M059J (cell line): ENCODE data around the gene HOXB9. TPM values are rescaled to one million over a fixed set of nuclear protein-coding genes. Genes with fewer than 3 reads are reported as not detected.

Experiments used
- DNase-seq: peaks from one replicate; pipeline ENCODE4 v3.0.0-alpha.2; 2012; ENCODE audit warnings: low read depth
- total RNA-seq: library from RNA; depleted of rRNA; stranded (reverse); fragments of >200 nt; shearing (Covaris generic); gene quantifications from 2 replicates; pipeline ENCODE4 v1.2.3, GENCODE V29; 2014

Gene HOXB9
- total RNA-seq, 1 experiment from 2014 or later, result 16.3 TPM

DNA sequence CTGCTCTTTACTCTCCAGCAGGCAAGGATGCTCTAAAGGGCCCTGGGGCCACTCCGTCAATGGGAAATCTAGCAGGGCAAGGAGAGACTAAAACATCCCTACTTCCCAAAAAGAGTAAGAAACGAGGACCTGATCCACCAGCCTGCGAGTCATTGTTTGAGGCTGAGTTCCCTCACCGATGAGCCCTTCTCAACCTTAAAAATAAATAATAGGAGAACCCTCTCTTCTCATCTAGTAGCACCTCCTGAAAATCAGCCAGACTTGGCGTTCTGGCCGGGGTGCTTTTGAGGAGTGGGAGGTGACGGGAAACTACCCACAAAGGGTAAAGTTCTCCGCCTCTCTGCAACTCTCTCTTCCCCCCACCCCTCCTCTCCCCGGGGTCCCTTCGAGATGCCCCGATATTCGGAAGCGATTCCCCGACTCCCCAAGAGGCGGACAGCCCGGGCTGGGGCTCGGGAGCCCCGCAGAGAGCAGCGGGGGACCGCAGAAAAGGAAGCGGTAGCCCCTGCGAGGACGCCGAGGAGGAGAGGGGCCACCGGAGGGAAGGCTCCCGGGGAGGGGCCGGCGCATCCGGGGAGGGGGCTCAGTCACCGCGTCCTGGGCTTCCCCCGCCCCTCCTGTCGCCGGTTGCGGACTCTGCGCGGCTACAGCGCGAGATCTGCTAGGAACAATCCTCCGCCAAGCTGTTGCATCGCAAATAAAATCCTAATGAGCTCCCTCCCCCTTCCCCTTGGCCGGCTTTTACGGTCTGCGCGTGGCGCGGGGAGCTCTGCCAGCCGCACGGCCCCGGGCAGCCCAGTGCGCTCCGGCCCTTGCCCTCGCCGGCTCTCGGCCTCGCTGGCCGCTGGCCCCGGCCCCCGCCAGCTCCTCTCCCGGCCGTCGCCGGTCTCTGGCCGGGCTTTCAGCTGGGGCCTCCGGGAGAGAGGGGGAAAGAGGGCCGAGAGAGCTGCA is 1.3 kb downstream of the HOXB9 start:
- peak; percentile 56 for DNase-seq

DNA sequence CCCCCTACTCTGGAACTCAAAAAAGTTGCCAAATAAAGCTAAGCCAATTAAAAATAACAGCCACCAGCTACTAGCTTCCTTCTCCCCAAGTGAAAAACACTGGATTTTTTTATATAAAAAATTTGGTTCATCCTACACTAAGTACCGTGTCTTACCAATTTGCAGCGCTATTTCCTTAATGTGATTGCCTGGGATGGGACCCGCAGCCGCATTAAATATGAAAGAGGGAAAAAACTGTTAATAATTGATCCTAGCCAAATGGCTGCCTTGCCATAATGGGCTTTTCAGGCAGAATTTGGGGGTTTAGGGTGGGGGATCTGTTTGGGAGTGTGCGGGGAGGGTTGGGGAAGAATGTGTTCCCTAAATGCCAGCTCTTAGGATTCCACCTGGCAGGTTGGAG is 2.0 kb downstream of the HOXB9 start:
- no peak for DNase-seq

DNA sequence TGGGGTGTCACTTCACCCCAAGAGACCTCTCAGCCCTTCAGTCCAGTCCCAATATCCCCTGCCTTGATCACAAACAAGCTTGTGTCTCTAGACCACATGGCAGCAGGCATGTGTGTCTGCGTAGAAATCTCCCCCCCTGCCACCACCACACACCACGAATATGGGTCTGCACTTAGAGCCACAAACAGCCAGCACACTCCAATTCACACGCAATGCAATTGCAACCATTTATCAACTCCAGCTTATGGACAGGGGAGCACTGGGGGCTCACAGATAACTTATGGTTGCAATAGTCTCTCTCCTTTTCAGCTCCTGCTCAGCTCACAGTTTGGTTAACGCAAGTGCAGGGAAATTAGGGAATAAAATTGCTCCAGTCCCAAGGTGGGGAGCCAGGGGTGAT is 2.6 kb downstream of the HOXB9 start:
- no peak for DNase-seq

DNA sequence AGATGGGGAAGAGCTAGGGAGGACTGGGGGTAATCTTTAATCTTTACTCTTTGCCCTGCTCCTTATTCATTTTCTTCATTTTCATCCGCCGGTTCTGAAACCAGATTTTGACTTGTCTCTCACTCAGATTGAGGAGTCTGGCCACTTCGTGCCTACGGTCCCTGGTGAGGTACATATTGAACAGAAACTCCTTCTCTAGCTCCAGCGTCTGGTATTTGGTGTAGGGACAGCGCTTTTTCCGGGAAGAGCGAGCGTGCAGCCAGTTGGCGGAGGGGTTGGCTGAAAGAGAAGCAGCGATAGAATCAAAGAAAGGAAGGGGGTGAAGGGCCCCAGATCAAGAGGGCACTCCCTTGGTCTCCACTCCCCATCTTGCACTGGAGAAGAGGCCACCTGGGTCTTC is 3.3 kb downstream of the HOXB9 start:
- DNase-seq, result no peak

DNA sequence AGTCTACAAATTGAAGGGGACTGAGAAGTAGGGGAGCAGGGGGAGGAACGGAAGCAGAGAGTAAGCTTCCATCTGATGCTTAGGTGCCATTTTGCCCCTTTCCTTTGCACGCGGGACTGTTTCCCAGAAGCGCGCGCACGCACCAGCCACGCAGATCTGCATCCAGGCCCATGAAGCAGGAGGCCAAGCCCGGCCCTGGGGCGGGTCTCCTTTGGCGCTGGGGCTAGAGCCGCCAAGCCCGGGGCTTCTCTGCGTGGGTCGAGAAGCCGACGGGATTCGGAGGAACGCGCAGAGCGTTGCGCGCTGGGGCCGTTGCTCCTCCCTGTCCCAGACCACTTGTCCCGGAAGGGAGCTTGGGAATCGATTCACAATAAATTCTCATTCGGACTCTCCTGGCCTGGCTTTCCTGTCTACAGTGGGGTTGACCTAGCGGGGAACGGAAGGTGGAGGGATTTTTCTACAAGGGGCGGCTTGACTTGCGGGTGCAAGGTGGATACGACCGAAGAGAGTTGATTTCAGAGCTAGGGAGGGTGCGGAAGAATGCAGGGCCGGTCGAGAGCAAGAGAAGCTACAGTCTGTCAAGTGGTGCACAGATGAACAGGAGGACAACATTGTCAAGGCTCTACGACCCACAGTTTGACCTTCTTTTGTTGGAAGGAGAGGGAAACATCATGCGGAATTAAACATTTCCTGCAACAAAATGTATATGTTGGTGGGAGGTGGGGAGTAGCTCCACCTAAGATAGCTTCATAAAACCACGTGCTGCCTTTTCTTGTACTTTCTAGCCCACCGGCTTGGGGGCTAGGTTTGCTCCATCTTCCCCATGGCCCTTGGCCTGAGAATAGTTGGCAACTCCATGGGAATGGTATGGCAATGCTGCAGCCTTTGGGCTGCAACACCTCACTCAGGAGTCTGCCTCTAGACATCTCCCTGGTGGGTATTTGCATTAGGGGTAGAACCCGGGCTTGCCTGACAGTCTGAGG is 4.5 kb downstream of the HOXB9 start:
- DNase-seq, result no peak

DNA sequence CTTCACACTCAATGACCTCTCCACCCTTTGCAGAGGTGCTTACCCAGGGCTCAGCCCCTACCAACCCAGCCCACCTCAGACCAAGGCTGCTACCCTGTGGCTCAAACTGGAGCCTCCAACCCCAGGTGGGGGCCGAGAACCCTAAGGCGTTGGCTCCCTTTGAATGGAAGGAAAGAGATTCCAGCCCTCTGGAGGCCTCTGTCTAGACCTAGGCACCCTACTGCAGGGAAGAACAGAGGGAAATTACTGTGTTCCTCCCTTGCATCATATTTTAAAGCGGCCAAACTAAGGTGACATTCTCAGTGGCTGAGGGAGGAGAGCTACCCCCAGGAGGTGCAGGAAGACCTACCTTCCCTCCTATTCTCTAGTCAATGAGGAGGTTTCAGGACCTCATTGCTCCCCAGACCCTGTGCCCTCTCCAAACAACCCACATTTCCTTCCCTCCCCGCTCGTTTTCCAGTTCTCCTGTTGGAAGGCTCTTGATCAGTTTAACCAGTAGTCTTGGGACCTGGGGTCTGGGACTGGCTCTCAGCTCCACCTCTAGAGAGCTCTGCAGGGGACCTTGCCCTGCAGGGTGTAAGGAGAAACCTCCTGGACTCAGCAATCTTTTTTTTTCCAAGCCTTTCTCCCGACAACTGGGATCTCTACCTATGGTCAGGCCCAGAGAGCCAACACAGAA is 5.6 kb downstream of the HOXB9 start:
- peak; percentile 12 for DNase-seq

DNA sequence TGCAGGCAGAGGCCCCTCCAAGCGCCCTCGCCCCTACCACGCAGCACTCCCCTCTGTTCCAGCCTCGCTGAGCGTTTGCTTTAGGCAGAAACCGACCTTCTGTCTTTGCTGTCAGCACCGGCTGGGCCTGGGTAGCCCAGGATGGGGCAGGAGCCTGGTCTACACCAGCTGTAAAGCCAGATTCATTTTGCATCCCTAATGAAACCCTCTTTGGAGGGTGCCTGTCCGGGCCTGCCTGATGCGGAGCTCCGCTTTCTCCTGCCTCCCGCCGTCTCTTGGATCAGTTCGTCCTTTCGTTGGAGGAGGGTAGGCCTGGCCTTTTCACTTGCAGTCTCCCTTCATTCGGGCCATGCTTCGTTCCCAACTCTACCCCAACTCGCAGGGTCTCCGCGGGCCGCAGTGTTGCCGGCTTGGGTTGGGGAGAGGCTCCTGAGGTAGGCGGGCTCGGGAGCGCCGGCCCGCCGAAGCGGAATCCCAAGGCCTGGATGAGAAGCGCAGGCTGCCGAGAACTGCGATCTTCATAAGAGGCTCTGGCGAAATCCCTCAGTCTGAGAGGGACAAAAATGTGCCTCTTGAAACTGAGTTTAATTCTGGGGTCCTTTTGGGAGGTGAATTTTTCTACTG is 6.2 kb downstream of the HOXB9 start:
- no peak for DNase-seq

DNA sequence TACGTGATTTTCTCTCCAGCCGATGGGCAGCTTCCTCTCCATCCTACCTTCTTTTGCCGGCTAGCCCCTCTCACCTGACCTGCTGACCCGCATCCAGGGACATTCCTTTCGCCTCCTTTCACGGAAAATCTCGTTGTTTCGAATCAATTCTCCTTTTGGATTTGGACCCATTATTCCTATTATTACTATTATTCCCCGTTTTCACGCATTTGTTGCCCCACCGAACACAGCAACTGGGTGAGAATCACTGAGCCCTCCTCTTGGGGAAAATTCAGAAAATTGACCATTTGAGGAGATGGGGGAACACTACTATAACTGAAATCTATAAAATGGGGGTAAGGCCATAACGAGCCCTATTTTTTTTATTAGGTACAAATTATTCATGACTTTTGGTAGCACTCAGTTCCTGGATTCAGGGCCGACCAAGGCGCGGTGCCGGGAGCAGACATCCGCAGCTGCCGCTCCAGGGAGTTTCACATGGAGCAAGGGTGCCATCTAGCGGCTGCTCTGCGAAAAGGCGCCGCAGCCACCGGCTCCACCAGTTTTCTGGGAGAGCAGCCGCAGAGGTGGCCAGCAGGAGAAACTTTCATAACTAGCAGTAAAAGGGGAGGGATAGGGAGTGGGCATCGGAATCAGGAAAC is 7.8 kb downstream of the HOXB9 start:
- peak; percentile 83 for DNase-seq

- peak; percentile 24 for DNase-seq
These were observed 8.5 kb downstream of the HOXB9 start for GRCh38 chr17:48617471-48618255.

GRCh38 chr17:48616717-48617470 is 9.3 kb downstream of the HOXB9 start:
- no peak for DNase-seq

GRCh38 chr17:48615963-48616716 is 10.0 kb downstream of the HOXB9 start:
- no peak for DNase-seq

DNA sequence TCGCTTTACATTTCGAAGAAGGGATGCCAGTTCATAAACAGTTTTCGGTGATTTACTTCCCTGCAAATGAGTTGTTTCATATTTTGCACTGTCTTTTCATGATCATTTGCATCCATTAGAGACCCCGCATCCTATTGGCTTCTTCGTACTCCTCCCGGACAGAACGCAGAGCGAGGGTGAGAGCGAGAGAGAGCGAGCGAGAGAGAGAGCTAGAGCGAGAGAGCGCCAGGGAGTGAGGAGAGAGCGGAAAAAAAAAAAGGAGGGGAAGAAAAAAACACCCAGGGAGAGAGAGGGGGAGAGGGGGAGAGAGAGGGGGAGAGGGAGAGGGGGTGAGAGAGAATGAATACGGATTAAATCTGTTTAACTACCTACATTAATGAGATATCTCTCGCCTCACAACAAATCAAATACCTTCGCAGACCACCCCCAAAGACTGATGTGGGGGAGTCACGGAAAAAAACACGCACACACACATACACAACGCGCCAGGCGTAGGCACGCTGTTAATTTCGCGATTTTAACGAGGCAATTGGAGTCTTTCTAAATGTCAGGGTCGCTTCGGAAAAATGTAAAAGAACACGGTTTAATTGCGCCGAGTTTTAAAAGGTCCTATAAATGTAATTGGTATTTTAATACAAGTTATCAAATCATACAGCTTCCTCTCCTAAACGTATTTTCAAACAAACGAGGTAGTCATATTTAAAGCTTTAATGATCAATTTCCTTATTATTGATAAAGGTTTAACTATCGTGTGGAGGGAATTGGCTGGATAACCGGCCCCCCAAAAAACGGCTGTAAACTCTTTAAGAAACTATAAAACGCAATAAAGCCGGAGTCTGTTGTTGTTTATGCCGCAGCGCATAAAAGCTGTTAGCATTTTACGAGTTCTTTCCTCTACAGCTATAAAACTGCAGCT is 10.9 kb downstream of the HOXB9 start, which contains the start of gene HOXB8:
TSS of gene HOXB8 (minus strand) at position 246 of the 916 bp plus-strand sequence. CDS start 588 bp downstream, outside the sequence.
- DNase-seq, result no peak

GRCh38 chr17:48613862-48614694 is 12.1 kb downstream of the HOXB9 start:
- DNase-seq, result peak; percentile 44

- DNase-seq, result peak; percentile 63
These were observed 13.1 kb downstream of the HOXB9 start for GRCh38 chr17:48612854-48613691.

DNA sequence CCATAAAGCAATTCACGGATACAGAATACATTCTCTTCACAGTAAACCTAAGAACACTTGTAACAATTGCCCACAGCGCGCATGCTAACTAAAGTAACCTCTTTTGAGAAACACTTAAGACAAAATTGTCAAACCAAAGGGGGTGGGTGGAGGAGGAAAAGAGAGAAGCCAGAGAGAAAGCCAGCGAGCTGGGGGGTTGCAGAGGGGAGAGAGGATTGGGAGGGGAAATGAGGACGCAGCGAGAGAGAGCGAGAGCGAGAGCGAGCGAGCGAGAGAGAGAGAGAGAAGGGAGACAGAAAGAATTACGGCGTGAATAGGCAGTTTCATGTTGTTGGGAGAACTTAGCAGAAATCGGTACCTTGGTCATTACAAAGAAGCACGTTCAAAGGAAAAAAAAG is 13.7 kb downstream of the HOXB9 start:
- peak; percentile 65 for DNase-seq
